ENCODE results near the gene OR3A3. TPM values are rescaled to one million over a fixed set of nuclear protein-coding genes. Genes with fewer than 3 reads are reported as not detected.

Gene OR3A3
- total RNA-seq, 1 donor from 2014 or later: not detected

DNA sequence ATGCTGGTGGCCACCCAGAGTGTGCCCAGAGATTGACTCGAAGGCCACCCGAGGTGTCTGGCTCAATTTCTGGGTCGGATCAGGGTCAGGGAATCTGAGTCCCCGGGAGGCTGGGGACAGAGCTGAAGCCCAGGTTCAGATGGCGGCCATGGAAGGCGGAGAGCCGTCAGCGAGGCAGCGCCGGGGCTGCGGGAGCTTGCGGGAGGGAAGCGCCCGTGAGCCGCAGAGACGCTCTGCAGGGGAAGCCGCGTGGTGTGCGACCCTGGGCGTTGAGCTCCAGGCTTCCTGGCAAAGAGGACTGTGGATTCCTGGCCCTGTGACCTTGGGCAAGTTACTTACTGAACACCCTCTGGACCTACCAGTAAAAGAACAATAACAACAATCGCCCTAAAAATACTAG is 61.0 kb downstream of the OR3A3 start:
- DNase-seq (ENCODE audit: low read depth in 2 of 2): no peak

Other genes starting within 250 kb of the OR3A3 start
- not detected in 2 replicates for gene OR1A2, start 213.9 kb upstream of the OR3A3 start, total RNA-seq
- not detected in 2 replicates for gene OR1A1, start 203.7 kb upstream of the OR3A3 start, total RNA-seq
- gene OR3A1, start 113.0 kb upstream of the OR3A3 start, total RNA-seq: not detected in 2 replicates
- gene OR3A2, start 25.1 kb upstream of the OR3A3 start, total RNA-seq: not detected in 2 replicates
- not detected in 2 replicates for gene OR1E1, start 13.0 kb upstream of the OR3A3 start, total RNA-seq
- not detected in 2 replicates for gene OR1E2, start 22.5 kb downstream of the OR3A3 start, total RNA-seq
- 1.7 TPM in 1 of 2 replicates, not detected in the other for gene SPATA22, start 60.4 kb downstream of the OR3A3 start, total RNA-seq
- 0.13 TPM in 1 of 2 replicates, not detected in the other for gene ASPA, start 64.6 kb downstream of the OR3A3 start, total RNA-seq
- 0.13 TPM in 1 of 2 replicates, not detected in the other for gene TRPV3, start 146.4 kb downstream of the OR3A3 start, total RNA-seq
- gene TRPV1, start 198.0 kb downstream of the OR3A3 start, total RNA-seq: 0.51 and 0.76 TPM in 2 replicates
- 11.2 and 19.2 TPM in 2 replicates for gene SHPK, start 224.9 kb downstream of the OR3A3 start, total RNA-seq
- 15.3 and 30.2 TPM in 2 replicates for gene CTNS, start 225.4 kb downstream of the OR3A3 start, total RNA-seq

Measured in dermis microvascular lymphatic vessel endothelial cell (primary cell).